ENCODE measurements around the gene RAD23A.

DNA sequence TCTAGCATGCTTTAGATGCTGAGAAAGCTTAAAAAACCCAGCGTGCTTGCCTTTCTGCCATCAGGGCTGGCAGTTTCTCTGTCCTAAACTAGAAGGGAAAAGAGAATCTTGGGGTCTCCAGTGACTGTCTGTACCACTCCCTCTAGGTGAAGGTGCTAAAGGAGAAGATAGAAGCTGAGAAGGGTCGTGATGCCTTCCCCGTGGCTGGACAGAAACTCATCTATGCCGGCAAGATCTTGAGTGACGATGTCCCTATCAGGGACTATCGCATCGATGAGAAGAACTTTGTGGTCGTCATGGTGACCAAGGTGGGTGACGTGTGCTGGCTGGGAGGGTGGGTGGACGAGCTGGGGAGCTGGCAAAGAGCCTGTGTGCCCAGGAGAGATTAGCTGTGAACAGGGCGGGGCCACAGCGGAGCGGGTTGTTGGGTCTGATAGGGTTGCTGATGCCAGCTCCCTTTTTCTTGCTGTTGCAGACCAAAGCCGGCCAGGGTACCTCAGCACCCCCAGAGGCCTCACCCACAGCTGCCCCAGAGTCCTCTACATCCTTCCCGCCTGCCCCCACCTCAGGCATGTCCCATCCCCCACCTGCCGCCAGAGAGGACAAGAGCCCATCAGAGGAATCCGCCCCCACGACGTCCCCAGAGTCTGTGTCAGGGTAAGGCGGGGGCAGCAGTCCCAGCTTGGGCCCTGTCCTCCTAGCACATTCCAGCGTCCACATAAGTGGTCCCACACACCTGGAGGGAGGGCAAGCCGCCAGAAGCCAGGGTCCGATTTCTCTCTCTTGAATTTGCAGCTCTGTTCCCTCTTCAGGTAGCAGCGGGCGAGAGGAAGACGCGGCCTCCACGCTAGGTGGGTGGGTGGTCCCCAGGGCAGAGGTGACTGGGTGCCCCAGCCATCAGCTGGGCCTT is 2.3 kb downstream of the RAD23A start:
- TF ChIP-seq SMC3 (IDR thresholded peaks at IDR 0.05; ENCODE audit: low read depth, low read length), result no peak
- TF ChIP-seq, protein P1, sequence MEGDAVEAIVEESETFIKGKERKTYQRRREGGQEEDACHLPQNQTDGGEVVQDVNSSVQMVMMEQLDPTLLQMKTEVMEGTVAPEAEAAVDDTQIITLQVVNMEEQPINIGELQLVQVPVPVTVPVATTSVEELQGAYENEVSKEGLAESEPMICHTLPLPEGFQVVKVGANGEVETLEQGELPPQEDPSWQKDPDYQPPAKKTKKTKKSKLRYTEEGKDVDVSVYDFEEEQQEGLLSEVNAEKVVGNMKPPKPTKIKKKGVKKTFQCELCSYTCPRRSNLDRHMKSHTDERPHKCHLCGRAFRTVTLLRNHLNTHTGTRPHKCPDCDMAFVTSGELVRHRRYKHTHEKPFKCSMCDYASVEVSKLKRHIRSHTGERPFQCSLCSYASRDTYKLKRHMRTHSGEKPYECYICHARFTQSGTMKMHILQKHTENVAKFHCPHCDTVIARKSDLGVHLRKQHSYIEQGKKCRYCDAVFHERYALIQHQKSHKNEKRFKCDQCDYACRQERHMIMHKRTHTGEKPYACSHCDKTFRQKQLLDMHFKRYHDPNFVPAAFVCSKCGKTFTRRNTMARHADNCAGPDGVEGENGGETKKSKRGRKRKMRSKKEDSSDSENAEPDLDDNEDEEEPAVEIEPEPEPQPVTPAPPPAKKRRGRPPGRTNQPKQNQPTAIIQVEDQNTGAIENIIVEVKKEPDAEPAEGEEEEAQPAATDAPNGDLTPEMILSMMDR (conservative IDR thresholded peaks at IDR 0.05; ENCODE audit: low read depth, low read length), result no peak
- TF ChIP-seq MAZ (IDR thresholded peaks at IDR 0.05; ENCODE audit: borderline replicate concordance, low read depth, low read length), result no peak
- no peak for TF ChIP-seq RFX5 (IDR thresholded peaks at IDR 0.05; ENCODE audit: low read depth, low read length)

Data from IMR-90 (cell line).